ENCODE measurements around the gene CLEC6A.

- no peak for TF ChIP-seq POLR2A (IDR thresholded peaks at IDR 0.05)
- TF ChIP-seq, protein P1, sequence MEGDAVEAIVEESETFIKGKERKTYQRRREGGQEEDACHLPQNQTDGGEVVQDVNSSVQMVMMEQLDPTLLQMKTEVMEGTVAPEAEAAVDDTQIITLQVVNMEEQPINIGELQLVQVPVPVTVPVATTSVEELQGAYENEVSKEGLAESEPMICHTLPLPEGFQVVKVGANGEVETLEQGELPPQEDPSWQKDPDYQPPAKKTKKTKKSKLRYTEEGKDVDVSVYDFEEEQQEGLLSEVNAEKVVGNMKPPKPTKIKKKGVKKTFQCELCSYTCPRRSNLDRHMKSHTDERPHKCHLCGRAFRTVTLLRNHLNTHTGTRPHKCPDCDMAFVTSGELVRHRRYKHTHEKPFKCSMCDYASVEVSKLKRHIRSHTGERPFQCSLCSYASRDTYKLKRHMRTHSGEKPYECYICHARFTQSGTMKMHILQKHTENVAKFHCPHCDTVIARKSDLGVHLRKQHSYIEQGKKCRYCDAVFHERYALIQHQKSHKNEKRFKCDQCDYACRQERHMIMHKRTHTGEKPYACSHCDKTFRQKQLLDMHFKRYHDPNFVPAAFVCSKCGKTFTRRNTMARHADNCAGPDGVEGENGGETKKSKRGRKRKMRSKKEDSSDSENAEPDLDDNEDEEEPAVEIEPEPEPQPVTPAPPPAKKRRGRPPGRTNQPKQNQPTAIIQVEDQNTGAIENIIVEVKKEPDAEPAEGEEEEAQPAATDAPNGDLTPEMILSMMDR (IDR thresholded peaks at IDR 0.05): no peak
These were observed 35.3 kb upstream of the CLEC6A start for GRCh38 chr12:8420506-8420905.
